ENCODE results near the gene DAGLB.
"Not testable (repeated sequence)": the region's sequence is repeated elsewhere in the genome, so short reads cannot be mapped to it uniquely, and the experiment has no call there.

DNA sequence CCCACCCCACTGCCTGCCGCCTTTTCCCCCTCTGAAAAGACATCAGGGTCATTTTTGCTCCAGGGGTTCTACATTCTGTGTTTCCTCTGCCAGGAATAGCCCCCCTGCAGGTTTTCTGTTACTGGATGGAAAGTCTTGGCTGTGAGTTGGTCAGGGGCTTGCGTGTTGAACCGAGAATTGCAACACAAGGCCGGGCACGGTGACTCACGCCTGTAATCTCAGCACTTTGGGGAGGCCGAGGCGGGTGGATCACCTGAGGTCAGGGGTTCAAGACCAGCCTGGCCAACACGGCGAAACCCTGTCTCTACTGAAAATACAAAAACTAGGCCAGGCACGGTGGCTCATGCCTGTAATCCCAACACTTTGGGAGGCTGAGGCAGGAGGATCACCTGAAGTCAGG lies 2.1 kb upstream of the DAGLB start:
- not testable (repeated sequence) for TF ChIP-seq POLR2A (IDR thresholded peaks at IDR 0.05; ENCODE audit: low read depth); POLR2AphosphoS5 (IDR thresholded peaks at IDR 0.05); EP300 (IDR thresholded peaks at IDR 0.05)
- TF ChIP-seq, protein P1, sequence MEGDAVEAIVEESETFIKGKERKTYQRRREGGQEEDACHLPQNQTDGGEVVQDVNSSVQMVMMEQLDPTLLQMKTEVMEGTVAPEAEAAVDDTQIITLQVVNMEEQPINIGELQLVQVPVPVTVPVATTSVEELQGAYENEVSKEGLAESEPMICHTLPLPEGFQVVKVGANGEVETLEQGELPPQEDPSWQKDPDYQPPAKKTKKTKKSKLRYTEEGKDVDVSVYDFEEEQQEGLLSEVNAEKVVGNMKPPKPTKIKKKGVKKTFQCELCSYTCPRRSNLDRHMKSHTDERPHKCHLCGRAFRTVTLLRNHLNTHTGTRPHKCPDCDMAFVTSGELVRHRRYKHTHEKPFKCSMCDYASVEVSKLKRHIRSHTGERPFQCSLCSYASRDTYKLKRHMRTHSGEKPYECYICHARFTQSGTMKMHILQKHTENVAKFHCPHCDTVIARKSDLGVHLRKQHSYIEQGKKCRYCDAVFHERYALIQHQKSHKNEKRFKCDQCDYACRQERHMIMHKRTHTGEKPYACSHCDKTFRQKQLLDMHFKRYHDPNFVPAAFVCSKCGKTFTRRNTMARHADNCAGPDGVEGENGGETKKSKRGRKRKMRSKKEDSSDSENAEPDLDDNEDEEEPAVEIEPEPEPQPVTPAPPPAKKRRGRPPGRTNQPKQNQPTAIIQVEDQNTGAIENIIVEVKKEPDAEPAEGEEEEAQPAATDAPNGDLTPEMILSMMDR (IDR thresholded peaks at IDR 0.05) = not testable (repeated sequence)
